SJSA1 (cell line): ENCODE results near the gene WHAMM. TPM values are rescaled to one million over a fixed set of nuclear protein-coding genes. Genes with fewer than 3 reads are reported as not detected.

Experiments used
- DNase-seq, 2 experiments: peaks; one replicate each; pipeline ENCODE4 v3.0.0-alpha.2; 2015 to 2020; ENCODE audit warnings: low spot score in 2 of 2, low read depth in 1 of 2
- H3K27ac ChIP-seq: fragments of 250-450 bp; sonication (Bioruptor Pico); 2 replicates; pipeline ENCODE4 v1.5.1; 2020; ENCODE audit warnings: mild to moderate bottlenecking, moderate library complexity
- H3K27me3 ChIP-seq: fragments of 250-450 bp; sonication (Bioruptor Pico); replicated peaks from 2 replicates; pipeline ENCODE4 v1.5.1; 2020; ENCODE audit warnings: mild to moderate bottlenecking, moderate library complexity
- H3K36me3 ChIP-seq: fragments of 250-450 bp; sonication (Bioruptor Pico); 2 replicates; pipeline ENCODE4 v1.5.1; 2020; ENCODE audit warnings: mild to moderate bottlenecking
- H3K4me1 ChIP-seq: fragments of 250-450 bp; sonication (Bioruptor Pico); replicated peaks from 2 replicates; pipeline ENCODE4 v1.6.1; 2021; ENCODE audit warnings: mild to moderate bottlenecking
- H3K4me3 ChIP-seq: fragments of 250-450 bp; sonication (Bioruptor Pico); 2 replicates; pipeline ENCODE4 v1.5.1; 2020; ENCODE audit warnings: mild to moderate bottlenecking
- H3K9me3 ChIP-seq: fragments of 250-450 bp; sonication (Bioruptor Pico); replicated peaks from 2 replicates; pipeline ENCODE4 v1.5.1; 2020; ENCODE audit warnings: mild to moderate bottlenecking
- total RNA-seq: library from RNA; depleted of rRNA; stranded (reverse); fragments of >200 nt; shearing (Covaris generic); gene quantifications from 2 replicates; pipeline ENCODE4 v1.2.3, GENCODE V29; 2014

WHAMM gene
- total RNA-seq, 1 experiment from 2014 or later, result 4.8 TPM

DNA sequence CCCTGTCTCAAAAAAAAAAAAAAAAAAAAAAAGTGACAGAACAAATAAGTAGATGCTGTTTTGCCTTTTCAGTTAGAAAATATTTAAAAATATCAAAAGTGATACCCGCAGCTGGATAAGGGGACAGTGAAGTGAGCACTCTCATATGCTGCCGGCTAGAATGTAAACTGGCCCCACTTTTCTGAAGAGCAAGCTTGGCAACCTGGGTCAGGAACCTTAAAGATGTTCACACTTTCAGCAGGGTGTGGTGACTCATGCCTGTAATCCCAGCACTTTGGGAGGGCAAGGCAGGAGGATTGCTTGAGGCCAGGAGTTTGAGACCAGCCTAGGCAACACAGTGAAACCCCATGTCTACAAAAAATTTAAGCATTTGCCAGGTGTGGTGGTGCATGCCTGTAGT, 20.9 kb upstream of the WHAMM start:
- Histone ChIP-seq H3K27ac (no peak overlapping the region), H3K4me3 (no peak overlapping the region), H3K27me3 (no peaks in the 10 kb centered on the region), H3K9me3 (no peaks in the 10 kb centered on the region), H3K36me3 (no peaks in the 10 kb centered on the region), H3K4me1 (no peaks in the 10 kb centered on the region)
- DNase-seq, result no peak

DNA sequence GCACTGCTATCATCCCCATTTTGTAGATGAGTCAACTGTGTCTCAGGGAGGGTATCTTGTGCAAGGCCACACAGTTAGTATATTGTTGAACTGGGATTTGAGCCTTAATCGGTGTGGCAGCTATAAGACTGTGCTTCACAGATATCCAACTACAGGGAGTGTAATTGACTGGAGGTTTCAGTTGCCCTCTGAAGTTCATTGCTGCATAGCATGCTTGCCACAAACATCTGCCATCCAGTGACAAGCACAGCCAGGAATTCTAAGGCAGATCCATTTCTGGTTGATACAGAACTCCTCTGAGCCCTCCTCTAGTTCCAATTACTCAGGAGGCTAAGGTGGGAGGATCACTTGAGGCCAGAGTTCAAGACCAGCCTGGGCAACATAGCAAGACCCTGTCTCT, 19.9 kb upstream of the WHAMM start:
- no peak for DNase-seq
- no peaks in the 10 kb centered on the region for H3K9me3 ChIP-seq

DNA sequence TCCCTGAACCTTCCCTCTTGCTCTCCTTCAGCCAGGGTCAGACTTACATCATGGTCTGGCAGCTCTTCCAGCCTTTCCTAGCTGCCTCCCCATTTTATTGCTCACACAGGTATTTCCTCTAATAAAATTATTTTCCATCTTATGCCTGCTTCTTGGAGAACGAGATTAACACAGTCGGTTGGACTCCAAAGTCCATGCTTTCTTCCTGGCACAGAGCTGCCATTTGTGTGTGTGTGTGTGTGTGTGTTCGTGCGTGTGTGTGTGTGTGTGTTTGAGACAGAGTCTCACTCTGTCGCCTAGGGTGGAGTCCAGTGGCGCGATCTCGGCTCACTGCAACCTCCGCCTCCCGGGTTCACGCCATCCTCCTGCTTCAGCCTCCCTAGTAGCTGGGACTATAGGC, 19.1 kb upstream of the WHAMM start:
- no peaks in the 10 kb centered on the region for H3K4me1 ChIP-seq
- DNase-seq, result no peak
- no peaks in the 10 kb centered on the region for H3K27me3 ChIP-seq
- no peak overlapping the region for H3K4me3 ChIP-seq
- H3K36me3 ChIP-seq, result no peaks in the 10 kb centered on the region
- no peaks in the 10 kb centered on the region for H3K9me3 ChIP-seq
- no peak overlapping the region for H3K27ac ChIP-seq

More for the DNA sequence above, 19.9 kb upstream of the WHAMM start:
- H3K4me1 ChIP-seq, result no peaks in the 10 kb centered on the region
- no peaks in the 10 kb centered on the region for H3K27me3 ChIP-seq
- H3K27ac ChIP-seq, result no peak overlapping the region
- no peak overlapping the region for H3K4me3 ChIP-seq
- H3K36me3 ChIP-seq, result no peaks in the 10 kb centered on the region

- no peaks in the 10 kb centered on the region for H3K27me3 ChIP-seq
- no peak for DNase-seq
Observed at GRCh38 chr15:82792068-82792467, 17.4 kb upstream of the WHAMM start.

GRCh38 chr15:82793737-82794136, 15.7 kb upstream of the WHAMM start:
- no peaks in the 10 kb centered on the region for H3K27me3 ChIP-seq
- no peak for DNase-seq
- no peaks in the 10 kb centered on the region for H3K36me3 ChIP-seq
- no peaks in the 10 kb centered on the region for H3K4me1 ChIP-seq
- H3K27ac ChIP-seq, result no peak overlapping the region
- H3K4me3 ChIP-seq, result no peak overlapping the region
- no peaks in the 10 kb centered on the region for H3K9me3 ChIP-seq

More at GRCh38 chr15:82792068-82792467, 17.4 kb upstream of the WHAMM start:
- Histone ChIP-seq H3K36me3 (no peaks in the 10 kb centered on the region), H3K9me3 (no peaks in the 10 kb centered on the region), H3K27ac (no peak overlapping the region), H3K4me1 (no peaks in the 10 kb centered on the region), H3K4me3 (no peak overlapping the region)

- H3K4me1 ChIP-seq, result no peaks in the 10 kb centered on the region
- H3K9me3 ChIP-seq, result no peaks in the 10 kb centered on the region
- H3K36me3 ChIP-seq, result no peaks in the 10 kb centered on the region
- DNase-seq, result no peak
- no peak overlapping the region for H3K4me3 ChIP-seq
- no peak overlapping the region for H3K27ac ChIP-seq
- 0 out of 2 replicates have a peak, but pooled peaks cover 2% of the 10 kb centered on the region for H3K27me3 ChIP-seq
Observed at GRCh38 chr15:82798104-82798503, 11.3 kb upstream of the WHAMM start.

- no peak for DNase-seq
- Histone ChIP-seq H3K36me3 (no peaks in the 10 kb centered on the region), H3K4me1 (no peaks in the 10 kb centered on the region), H3K9me3 (no peaks in the 10 kb centered on the region), H3K27me3 (0 out of 2 replicates have a peak, but pooled peaks cover 2% of the 10 kb centered on the region), H3K4me3 (no peak overlapping the region), H3K27ac (no peak overlapping the region)
Observed at GRCh38 chr15:82798531-82799166, 10.8 kb upstream of the WHAMM start.

DNA sequence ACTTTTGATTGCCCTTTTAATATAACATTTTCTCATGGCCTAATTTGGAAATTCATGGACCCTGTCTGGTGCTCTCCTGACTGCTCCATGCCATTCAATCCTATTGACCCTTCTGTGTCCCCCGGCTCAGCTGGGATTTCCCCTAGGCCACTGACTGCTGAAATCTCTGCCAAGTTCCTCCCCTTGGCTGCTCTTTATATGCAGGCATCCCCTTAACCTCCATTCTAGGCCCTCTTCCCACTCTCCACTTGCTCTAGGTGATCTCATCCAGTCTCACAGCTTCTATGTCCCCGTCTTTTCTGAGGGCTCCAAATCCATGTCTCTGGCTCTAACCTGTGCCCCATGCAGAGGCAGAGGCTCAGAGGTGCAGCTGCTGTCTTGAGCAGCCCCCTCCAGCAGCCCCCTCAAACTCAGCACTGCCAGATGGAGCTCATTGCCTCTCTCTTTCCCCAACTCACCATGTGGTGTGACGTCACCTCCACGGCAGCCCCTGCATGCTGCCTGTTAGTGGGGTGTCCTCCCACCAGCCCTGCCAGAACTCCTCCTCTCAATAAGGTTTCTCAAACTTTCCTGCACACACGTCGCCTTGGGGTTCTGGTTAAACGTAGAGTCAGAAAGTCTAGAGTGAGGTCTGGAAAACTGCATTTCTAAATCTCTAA, 10.1 kb upstream of the WHAMM start:
- H3K4me3 ChIP-seq, result no peak overlapping the region
- DNase-seq, result no peak
- H3K27ac ChIP-seq, result no peak overlapping the region
- no peaks in the 10 kb centered on the region for H3K9me3 ChIP-seq
- no peaks in the 10 kb centered on the region for H3K4me1 ChIP-seq
- H3K27me3 ChIP-seq, result 0 out of 2 replicates have a peak, but pooled peaks cover 2% of the 10 kb centered on the region
- no peaks in the 10 kb centered on the region for H3K36me3 ChIP-seq

GRCh38 chr15:82802497-82802896, 6.9 kb upstream of the WHAMM start:
- no peak overlapping the region for H3K27ac ChIP-seq
- no peaks in the 10 kb centered on the region for H3K4me1 ChIP-seq
- no peak for DNase-seq
- no peaks in the 10 kb centered on the region for H3K36me3 ChIP-seq
- no peak overlapping the region for H3K4me3 ChIP-seq
- H3K27me3 ChIP-seq, result peaks cover 7% of the 10 kb centered on the region; the same call in 1 of the 2 replicates
- H3K9me3 ChIP-seq, result no peaks in the 10 kb centered on the region

- Histone ChIP-seq H3K4me3 (no peak overlapping the region), H3K4me1 (peaks cover 3% of the 10 kb centered on the region; the same call in 1 of the 2 replicates), H3K27ac (no peak overlapping the region), H3K36me3 (no peaks in the 10 kb centered on the region), H3K9me3 (no peaks in the 10 kb centered on the region), H3K27me3 (peaks cover 7% of the 10 kb centered on the region; the same call in 1 of the 2 replicates)
- DNase-seq, result no peak
Observed at GRCh38 chr15:82803793-82804574, 5.4 kb upstream of the WHAMM start.

- Histone ChIP-seq H3K4me3 (no peak overlapping the region), H3K27ac (no peak overlapping the region), H3K9me3 (no peaks in the 10 kb centered on the region), H3K36me3 (peaks cover 1% of the 10 kb centered on the region), H3K27me3 (peaks cover 7% of the 10 kb centered on the region; the same call in 1 of the 2 replicates), H3K4me1 (peaks cover 5% of the 10 kb centered on the region; the same call in 1 of the 2 replicates)
- DNase-seq, result no peak
Observed at GRCh38 chr15:82804575-82804949, 4.9 kb upstream of the WHAMM start.

DNA sequence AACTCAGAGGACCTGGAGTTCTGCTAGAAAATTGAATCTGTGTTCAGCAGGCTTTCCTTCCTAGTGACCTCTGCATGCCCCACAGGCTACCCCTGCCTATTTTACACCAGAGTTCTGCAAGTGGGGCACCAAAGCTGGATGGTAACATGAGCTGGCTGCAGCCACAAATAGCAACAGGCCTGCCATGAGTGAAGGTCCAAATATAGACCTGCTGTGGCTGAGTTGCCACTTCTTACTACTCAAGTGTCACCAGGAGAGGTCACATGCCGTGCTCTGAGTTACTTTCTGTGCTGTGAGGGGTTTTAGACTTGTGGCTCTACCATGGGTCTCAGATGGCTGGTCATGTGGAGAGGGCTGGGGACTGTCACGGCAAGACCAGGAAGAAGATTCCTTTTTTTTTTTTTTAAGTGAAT, 3.4 kb upstream of the WHAMM start, which contains the start of gene FSD2:
Gene FSD2 (minus strand): TSS at position 76 of the 413 bp plus-strand sequence. CDS start 18,679 bp downstream, outside the sequence.
- Histone ChIP-seq H3K4me1 (peaks cover 5% of the 10 kb centered on the region; the same call in 1 of the 2 replicates), H3K36me3 (peaks cover 10% of the 10 kb centered on the region), H3K4me3 (no peak within 1 kb of the TSS), H3K9me3 (no peaks in the 10 kb centered on the region), H3K27ac (no peak within 1 kb of the TSS), H3K27me3 (peaks cover 5% of the 10 kb centered on the region; the same call in 1 of the 2 replicates)
- DNase-seq, result no peak

GRCh38 chr15:82807920-82808633, 1.4 kb upstream of the WHAMM start:
- DNase-seq, result no peak
- Histone ChIP-seq H3K27me3 (peaks cover 5% of the 10 kb centered on the region; the same call in 1 of the 2 replicates), H3K36me3 (peaks cover 19% of the 10 kb centered on the region), H3K4me3 (no peak overlapping the region), H3K4me1 (peaks cover 5% of the 10 kb centered on the region; the same call in 1 of the 2 replicates), H3K9me3 (no peaks in the 10 kb centered on the region), H3K27ac (no peak overlapping the region)
